Upper lobe of left lung (tissue), 4 donors: Measurements from ENCODE around the gene CLSTN3.

Source experiments
- CTCF ChIP-seq, 6 experiments: fragments of 450-650 bp in 4 of 6; fragments of 200-600 bp in 2 of 6; sonication (generic) in 2 of 6; IDR thresholded peaks; one replicate each; pipeline ENCODE4 v1.5.1; 2016 to 2019; ENCODE audit warnings: antibody characterized with exemption in 6 of 6
- EP300 ChIP-seq, 4 donors: sonication (generic); formaldehyde crosslinking; IDR thresholded peaks; one replicate each; pipeline ENCODE4 v1.5.1; 2017; ENCODE audit warnings: antibody characterized with exemption in 4 of 4, control low read depth in 2 of 4
- POLR2AphosphoS5 ChIP-seq, 2 donors: sonication (generic); formaldehyde crosslinking; IDR thresholded peaks; one replicate each; pipeline ENCODE4 v1.5.1; 2017; ENCODE audit warnings: antibody characterized with exemption in 2 of 2

GRCh38 chr12:7108796-7109571, 21.2 kb upstream of the CLSTN3 start, which contains the start of gene C1RL:
- TF ChIP-seq CTCF (IDR thresholded peaks at IDR 0.05): peak; percentile 96 to 99 (median 97)
- TF ChIP-seq POLR2AphosphoS5 (IDR thresholded peaks at IDR 0.05): peak; percentile 86 to 96
- peak; percentile 6 to 90 (median 75) for TF ChIP-seq EP300 (IDR thresholded peaks at IDR 0.05)
